ENCODE data around the gene ATP8B2. TPM values are rescaled to one million over a fixed set of nuclear protein-coding genes. Genes with fewer than 3 reads are reported as not detected.
"Not testable (repeated sequence)": the region's sequence is repeated elsewhere in the genome, so short reads cannot be mapped to it uniquely, and the experiment has no call there.

The ATP8B2 gene
- total RNA-seq, 3 donors from 2014 or later: 3.8 to 36.1 (median 16.1) TPM

- no peaks in the 10 kb centered on the region for H3K9me3 ChIP-seq
- TF ChIP-seq CTCF (IDR thresholded peaks at IDR 0.05): peak; percentile 72
- DNase-seq: peak; percentile 83 to 90 (median 90)
- H3K36me3 ChIP-seq (ENCODE audit: low read depth): no peaks in the 10 kb centered on the region
- ATAC-seq: peak; percentile 93
- H3K4me1 ChIP-seq (ENCODE audit: low read depth): peaks cover 6% of the 10 kb centered on the region
- intact Hi-C loops (cut with DNase I, micrococcal nuclease): no loop called here
- no peak overlapping the region for H3K4me3 ChIP-seq
Observed at GRCh38 chr1:154335025-154335714, 9.8 kb downstream of the ATP8B2 start.

GRCh38 chr1:154337253-154337894 is 12.0 kb downstream of the ATP8B2 start:
- H3K9me3 ChIP-seq: no peaks in the 10 kb centered on the region
- H3K4me1 ChIP-seq (ENCODE audit: low read depth): peaks cover 6% of the 10 kb centered on the region
- intact Hi-C loops (cut with DNase I, micrococcal nuclease): no loop called here
- no peak overlapping the region for H3K4me3 ChIP-seq
- no peak for DNase-seq
- TF ChIP-seq CTCF (IDR thresholded peaks at IDR 0.05): no peak
- ATAC-seq: peak; percentile 42
- no peaks in the 10 kb centered on the region for H3K36me3 ChIP-seq (ENCODE audit: low read depth)

- H3K4me1 ChIP-seq (ENCODE audit: low read depth): peaks cover 6% of the 10 kb centered on the region
- ATAC-seq: no peak
- no peak overlapping the region for H3K4me3 ChIP-seq
- H3K36me3 ChIP-seq (ENCODE audit: low read depth): no peaks in the 10 kb centered on the region
- intact Hi-C loops (cut with DNase I, micrococcal nuclease): no loop called here
- DNase-seq: no peak
- no peak for TF ChIP-seq CTCF (IDR thresholded peaks at IDR 0.05)
- no peaks in the 10 kb centered on the region for H3K9me3 ChIP-seq
Observed at GRCh38 chr1:154338875-154339274, 13.6 kb downstream of the ATP8B2 start.

GRCh38 chr1:154341366-154341765 is 16.0 kb downstream of the ATP8B2 start:
- DNase-seq; H3K36me3 ChIP-seq (ENCODE audit: low read depth); H3K4me3 ChIP-seq; H3K9me3 ChIP-seq; intact Hi-C loops (cut with DNase I, micrococcal nuclease); ATAC-seq; H3K4me1 ChIP-seq (ENCODE audit: low read depth): not testable (repeated sequence)

GRCh38 chr1:154342132-154342531 is 16.8 kb downstream of the ATP8B2 start:
- Histone ChIP-seq H3K4me3 (no peak overlapping the region), H3K9me3 (no peaks in the 10 kb centered on the region), H3K36me3 (ENCODE audit: low read depth) (no peaks in the 10 kb centered on the region), H3K4me1 (ENCODE audit: low read depth) (no peaks in the 10 kb centered on the region)
- DNase-seq: no peak
- no peak for TF ChIP-seq CTCF (IDR thresholded peaks at IDR 0.05)
- intact Hi-C loops (cut with DNase I, micrococcal nuclease): no loop called here
- no peak for ATAC-seq

GRCh38 chr1:154342836-154343472 is 17.6 kb downstream of the ATP8B2 start:
- Histone ChIP-seq H3K36me3 (ENCODE audit: low read depth) (no peaks in the 10 kb centered on the region), H3K4me3 (no peak overlapping the region), H3K4me1 (ENCODE audit: low read depth) (no peaks in the 10 kb centered on the region), H3K9me3 (no peaks in the 10 kb centered on the region)
- intact Hi-C loops (cut with DNase I, micrococcal nuclease): no loop called here
- ATAC-seq: peak; percentile 80
- TF ChIP-seq CTCF (IDR thresholded peaks at IDR 0.05): no peak
- peak; percentile 61 to 85 (median 70) for DNase-seq
